GM19238 (cell line): Measurements from ENCODE around the gene OAS2.

Experiments used
- DNase-seq: peaks from one replicate; pipeline ENCODE4 v3.0.0; 2011; ENCODE audit warnings: low spot score; ENCODE audit not compliant: insufficient read length

OAS2 gene

GRCh38 chr12:113014565-113014964, 36.2 kb downstream of the OAS2 start:
- no peak for DNase-seq

GRCh38 chr12:113016796-113017195, 38.5 kb downstream of the OAS2 start:
- no peak for DNase-seq

GRCh38 chr12:113019025-113019424, 40.7 kb downstream of the OAS2 start:
- DNase-seq = no peak

- DNase-seq = no peak
Measured at GRCh38 chr12:113021500-113021899, 43.2 kb downstream of the OAS2 start.

- DNase-seq = no peak
Measured at GRCh38 chr12:113022563-113023297, 44.4 kb downstream of the OAS2 start.

GRCh38 chr12:113027726-113028125, 49.4 kb downstream of the OAS2 start:
- no peak for DNase-seq

- no peak for DNase-seq
Measured at GRCh38 chr12:113030875-113031525, 52.7 kb downstream of the OAS2 start.

- DNase-seq = no peak
Measured at GRCh38 chr12:113039911-113040445, 61.7 kb downstream of the OAS2 start.

- no peak for DNase-seq
Measured at GRCh38 chr12:113040722-113041171, 62.4 kb downstream of the OAS2 start.

- no peak for DNase-seq
Measured at GRCh38 chr12:113041560-113041959, 63.2 kb downstream of the OAS2 start.

- no peak for DNase-seq
Measured at GRCh38 chr12:113043240-113043639, 64.9 kb downstream of the OAS2 start.

- DNase-seq = no peak
Measured at GRCh38 chr12:113044516-113044915, 66.2 kb downstream of the OAS2 start.

GRCh38 chr12:113048716-113049127, 70.4 kb downstream of the OAS2 start:
- DNase-seq = peak; percentile 63

GRCh38 chr12:113049976-113050742, 71.8 kb downstream of the OAS2 start:
- DNase-seq = no peak

- DNase-seq = no peak
Measured at GRCh38 chr12:113050795-113051194, 72.5 kb downstream of the OAS2 start.

- no peak for DNase-seq
Measured at GRCh38 chr12:113051759-113052158, 73.4 kb downstream of the OAS2 start.

- no peak for DNase-seq
Measured at GRCh38 chr12:113052326-113052725, 74.0 kb downstream of the OAS2 start.

- no peak for DNase-seq
Measured at GRCh38 chr12:113054948-113055486, 76.7 kb downstream of the OAS2 start.

- no peak for DNase-seq
Measured at GRCh38 chr12:113055594-113056380, 77.5 kb downstream of the OAS2 start.

GRCh38 chr12:113056381-113056630, 78.0 kb downstream of the OAS2 start:
- no peak for DNase-seq
